ENCODE measurements around the gene TEAD4.

The TEAD4 gene

GRCh38 chr12:3003357-3003992, 44.3 kb downstream of the TEAD4 start:
- no peak for FAIRE-seq

GRCh38 chr12:3004655-3005565, 45.7 kb downstream of the TEAD4 start:
- no peak for FAIRE-seq

- FAIRE-seq, result no peak
These were observed 46.5 kb downstream of the TEAD4 start for GRCh38 chr12:3005736-3006135.

GRCh38 chr12:3009780-3010179, 50.6 kb downstream of the TEAD4 start:
- no peak for FAIRE-seq

GRCh38 chr12:3010214-3010930, 51.2 kb downstream of the TEAD4 start:
- FAIRE-seq, result no peak

- FAIRE-seq, result no peak
These were observed 53.6 kb downstream of the TEAD4 start for GRCh38 chr12:3012786-3013185.

GRCh38 chr12:3014641-3015040, 55.4 kb downstream of the TEAD4 start:
- FAIRE-seq, result no peak

GRCh38 chr12:3015356-3015755, 56.2 kb downstream of the TEAD4 start:
- no peak for FAIRE-seq

GRCh38 chr12:3016191-3016590, 57.0 kb downstream of the TEAD4 start:
- FAIRE-seq, result no peak

- FAIRE-seq, result no peak
These were observed 58.1 kb downstream of the TEAD4 start for GRCh38 chr12:3017281-3017680.

GRCh38 chr12:3018284-3019004, 59.2 kb downstream of the TEAD4 start:
- no peak for FAIRE-seq

GRCh38 chr12:3019005-3019680, 59.9 kb downstream of the TEAD4 start:
- FAIRE-seq, result no peak

- FAIRE-seq, result no peak
These were observed 61.2 kb downstream of the TEAD4 start for GRCh38 chr12:3020399-3020798.

GRCh38 chr12:3020850-3021435, 61.7 kb downstream of the TEAD4 start:
- no peak for FAIRE-seq

- no peak for FAIRE-seq
These were observed 63.2 kb downstream of the TEAD4 start for GRCh38 chr12:3022411-3022810.

- FAIRE-seq, result no peak
These were observed 63.8 kb downstream of the TEAD4 start for GRCh38 chr12:3022961-3023360.

- FAIRE-seq, result no peak
These were observed 68.9 kb downstream of the TEAD4 start for GRCh38 chr12:3028108-3028507.

GRCh38 chr12:3030821-3031429, 71.7 kb downstream of the TEAD4 start:
- no peak for FAIRE-seq

- FAIRE-seq, result no peak
These were observed 73.0 kb downstream of the TEAD4 start for GRCh38 chr12:3032161-3032560.

- FAIRE-seq, result no peak
These were observed 73.8 kb downstream of the TEAD4 start for GRCh38 chr12:3032770-3033538.

- no peak for FAIRE-seq
These were observed 74.3 kb downstream of the TEAD4 start for GRCh38 chr12:3033539-3033867.
